ENCODE measurements around the gene NYNRIN.

NYNRIN gene

GRCh38 chr14:24411443-24412389 lies 12.9 kb downstream of the NYNRIN start:
- FAIRE-seq = peak; percentile 88
- peak; percentile 49 for DNase-seq (ENCODE audit: extremely low spot score, insufficient read length, low read depth)

DNA sequence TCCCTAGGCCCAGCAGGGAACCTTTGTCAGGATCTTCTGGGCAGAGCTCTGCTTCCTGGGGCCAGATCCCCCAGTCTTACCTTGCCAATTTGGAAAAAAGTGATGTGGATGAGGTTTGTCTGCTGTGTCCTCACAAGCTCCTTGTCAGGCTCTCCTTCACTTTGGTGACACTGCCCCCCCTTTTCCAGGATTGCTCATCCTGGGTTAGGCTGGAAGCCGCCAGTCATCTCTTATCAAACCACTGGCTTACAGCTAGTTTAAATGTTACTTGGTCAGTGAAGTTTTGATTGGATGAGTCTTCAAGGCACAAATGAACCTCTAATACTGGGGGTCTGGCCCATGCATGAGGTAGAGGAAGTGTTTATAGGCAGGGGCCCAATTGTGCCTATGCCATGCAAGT lies 15.3 kb downstream of the NYNRIN start:
- no peak for DNase-seq (ENCODE audit: extremely low spot score, insufficient read length, low read depth)

GRCh38 chr14:24414732-24415420 lies 16.1 kb downstream of the NYNRIN start:
- DNase-seq (ENCODE audit: extremely low spot score, insufficient read length, low read depth) = no peak
- FAIRE-seq = no peak

More for the DNA sequence above, 15.3 kb downstream of the NYNRIN start:
- FAIRE-seq = no peak

GRCh38 chr14:24415421-24416253 lies 16.8 kb downstream of the NYNRIN start:
- no peak for FAIRE-seq
- no peak for DNase-seq (ENCODE audit: extremely low spot score, insufficient read length, low read depth)

GRCh38 chr14:24416254-24416931 lies 17.6 kb downstream of the NYNRIN start:
- DNase-seq (ENCODE audit: extremely low spot score, insufficient read length, low read depth) (no peak), FAIRE-seq (no peak)

DNA sequence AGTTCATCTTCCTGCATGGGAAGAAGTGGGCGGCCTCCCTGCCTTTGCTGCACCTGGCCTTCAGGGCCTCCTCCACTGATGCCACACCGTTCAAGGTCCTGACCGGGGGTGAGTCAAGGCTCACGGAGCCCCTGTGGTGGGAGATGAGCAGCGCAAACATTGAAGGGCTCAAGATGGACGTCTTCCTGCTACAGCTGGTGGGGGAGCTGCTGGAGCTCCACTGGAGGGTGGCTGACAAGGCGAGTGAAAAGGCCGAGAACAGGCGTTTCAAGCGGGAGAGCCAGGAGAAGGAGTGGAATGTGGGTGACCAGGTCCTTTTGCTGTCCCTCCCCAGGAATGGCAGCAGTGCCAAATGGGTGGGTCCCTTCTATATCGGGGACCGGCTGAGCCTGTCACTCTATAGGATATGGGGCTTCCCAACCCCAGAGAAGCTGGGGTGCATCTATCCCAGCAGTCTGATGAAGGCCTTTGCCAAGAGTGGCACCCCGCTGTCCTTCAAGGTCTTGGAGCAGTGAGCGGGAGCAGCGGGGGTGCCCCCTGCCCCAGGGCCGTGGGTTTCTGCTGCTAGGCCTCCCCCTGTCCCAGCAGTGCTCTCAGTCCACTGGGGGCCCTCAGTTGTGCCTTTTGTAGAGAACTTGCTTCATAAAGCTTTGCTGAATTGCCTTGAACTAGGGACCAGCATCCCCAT lies 18.3 kb downstream of the NYNRIN start:
- DNase-seq (ENCODE audit: extremely low spot score, insufficient read length, low read depth) = no peak
- FAIRE-seq = no peak

GRCh38 chr14:24417832-24418491 lies 19.2 kb downstream of the NYNRIN start:
- no peak for FAIRE-seq
- DNase-seq (ENCODE audit: extremely low spot score, insufficient read length, low read depth) = no peak

GRCh38 chr14:24418492-24418873 lies 19.7 kb downstream of the NYNRIN start:
- no peak for DNase-seq (ENCODE audit: extremely low spot score, insufficient read length, low read depth)
- no peak for FAIRE-seq

DNA sequence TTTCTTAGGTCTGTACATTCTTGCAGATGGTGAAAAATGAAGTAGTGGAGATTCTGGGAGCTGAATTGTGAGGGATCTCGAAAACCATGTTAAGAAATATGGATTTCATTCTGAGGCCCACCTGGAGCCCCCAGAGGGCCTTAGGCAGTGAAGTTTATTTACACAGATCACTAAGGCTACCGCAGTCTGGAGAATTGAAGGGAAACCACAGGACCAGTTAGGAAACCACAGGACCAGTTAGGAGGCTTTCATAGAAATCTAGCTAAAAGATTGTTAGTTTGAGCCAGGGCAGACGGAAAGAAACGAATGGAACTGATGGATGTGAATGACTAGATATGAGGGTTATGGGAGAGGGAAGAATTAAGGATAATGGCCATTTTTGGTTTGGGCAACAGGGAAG lies 23.5 kb downstream of the NYNRIN start:
- FAIRE-seq = peak; percentile 24
- DNase-seq (ENCODE audit: extremely low spot score, insufficient read length, low read depth) = no peak

GRCh38 chr14:24422694-24423601 lies 24.1 kb downstream of the NYNRIN start:
- FAIRE-seq = peak; percentile 29
- DNase-seq (ENCODE audit: extremely low spot score, insufficient read length, low read depth) = no peak

- DNase-seq (ENCODE audit: extremely low spot score, insufficient read length, low read depth) = no peak
- no peak for FAIRE-seq
Observed at GRCh38 chr14:24425704-24426103, 26.9 kb downstream of the NYNRIN start.

GRCh38 chr14:24426150-24426911 lies 27.5 kb downstream of the NYNRIN start:
- no peak for DNase-seq (ENCODE audit: extremely low spot score, insufficient read length, low read depth)
- no peak for FAIRE-seq

- FAIRE-seq (no peak), DNase-seq (ENCODE audit: extremely low spot score, insufficient read length, low read depth) (no peak)
Observed at GRCh38 chr14:24426912-24427536, 28.2 kb downstream of the NYNRIN start.

- DNase-seq (ENCODE audit: extremely low spot score, insufficient read length, low read depth) (no peak), FAIRE-seq (no peak)
Observed at GRCh38 chr14:24427537-24428508, 29.0 kb downstream of the NYNRIN start.

DNA sequence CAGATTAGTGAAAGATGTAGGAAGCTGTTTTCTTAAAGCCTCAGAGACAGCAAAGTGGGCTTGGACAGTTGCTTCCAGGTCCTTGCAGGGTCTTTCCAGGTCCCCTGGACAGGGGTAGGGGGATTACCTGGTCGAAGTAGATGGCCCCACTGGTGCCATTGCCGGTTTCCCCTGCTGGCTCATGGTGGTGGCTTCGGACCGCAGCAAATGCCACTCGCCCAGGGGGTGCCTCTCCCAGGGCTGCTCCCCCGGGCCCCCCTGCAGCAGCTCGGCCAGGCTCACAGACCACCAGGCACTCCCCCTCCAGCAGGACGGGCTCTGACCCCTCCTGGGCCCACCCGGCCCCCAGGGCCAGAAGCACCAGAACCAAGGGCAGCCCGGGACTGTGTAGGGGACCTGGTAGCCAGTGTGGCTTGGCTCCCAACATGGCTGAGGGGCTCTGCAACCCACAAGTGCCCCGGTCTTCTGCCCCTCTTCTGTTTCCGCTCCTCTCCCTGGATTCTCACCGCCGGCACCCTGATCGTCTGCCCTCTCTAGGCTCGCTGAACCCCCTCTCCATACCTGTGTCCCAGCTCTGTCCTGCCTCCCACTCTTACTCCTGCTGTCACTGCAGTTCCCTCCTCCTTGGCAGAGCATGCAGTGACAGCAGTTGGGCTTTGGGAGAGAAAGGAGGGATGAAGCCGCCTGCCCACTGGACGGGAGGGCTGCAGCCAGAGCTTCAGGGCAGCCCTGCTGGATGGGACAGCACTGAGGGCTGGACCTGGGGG lies 30.0 kb downstream of the NYNRIN start:
- DNase-seq (ENCODE audit: extremely low spot score, insufficient read length, low read depth) (no peak), FAIRE-seq (no peak)
